ENCODE measurements around the gene UPF2.

The UPF2 gene

DNA sequence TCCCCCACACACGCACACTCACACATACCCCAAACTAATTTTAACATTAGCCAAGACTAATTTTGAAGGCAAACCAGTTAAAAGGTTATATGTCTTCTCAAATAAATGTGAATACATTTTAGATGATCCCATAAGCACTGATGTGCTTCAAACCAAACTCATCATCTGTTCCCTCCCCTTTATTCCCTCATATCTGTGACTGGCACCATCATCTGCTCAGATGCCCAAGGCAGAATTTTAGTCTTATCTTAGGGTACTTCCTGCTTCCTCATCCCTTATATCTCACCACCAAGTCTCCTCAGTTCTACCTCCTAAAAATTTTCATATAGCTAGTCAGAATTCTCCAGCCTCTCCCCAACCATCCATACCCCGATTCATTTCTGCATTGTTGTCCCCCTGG, 80.4 kb downstream of the UPF2 start:
- DNase-seq (ENCODE audit: low spot score) = no peak

DNA sequence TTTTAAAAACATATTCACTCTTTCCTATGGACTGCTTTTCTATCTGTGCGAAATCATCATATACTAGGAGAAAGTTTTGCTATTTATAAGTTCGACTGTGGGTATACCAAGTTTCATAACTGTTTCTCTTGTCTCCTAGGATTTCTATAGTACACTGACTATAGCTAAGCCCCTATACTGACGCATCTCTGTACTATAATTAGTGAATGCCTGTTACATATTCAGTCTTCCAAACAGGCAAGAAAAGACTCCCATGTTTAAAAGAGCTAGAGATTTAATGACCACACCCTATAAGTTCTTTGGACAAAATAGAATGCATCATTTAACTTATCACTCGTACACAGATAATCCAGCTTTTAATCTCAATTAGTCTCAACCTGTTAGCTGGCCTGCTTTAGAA, 80.8 kb downstream of the UPF2 start:
- DNase-seq (ENCODE audit: low spot score) = no peak

DNA sequence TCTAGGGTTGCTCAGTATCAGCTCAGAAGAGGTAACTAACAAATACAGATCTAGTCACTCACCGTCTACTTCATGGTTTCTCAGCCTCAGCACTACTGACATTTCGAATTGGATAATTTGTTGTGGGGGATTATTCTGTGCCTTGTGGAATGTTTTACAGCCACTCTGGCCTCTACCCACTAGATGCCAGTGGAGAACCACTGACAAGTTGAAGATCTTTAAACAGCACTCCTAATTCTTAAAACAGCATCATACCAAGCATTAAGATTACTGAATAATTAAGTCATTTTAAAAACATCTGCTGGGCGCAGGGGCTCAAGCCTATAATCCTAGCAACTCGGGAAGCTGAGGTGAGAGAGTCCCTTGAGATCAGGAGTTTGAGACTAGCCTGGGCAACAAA, 82.6 kb downstream of the UPF2 start:
- no peak for DNase-seq (ENCODE audit: low spot score)

DNA sequence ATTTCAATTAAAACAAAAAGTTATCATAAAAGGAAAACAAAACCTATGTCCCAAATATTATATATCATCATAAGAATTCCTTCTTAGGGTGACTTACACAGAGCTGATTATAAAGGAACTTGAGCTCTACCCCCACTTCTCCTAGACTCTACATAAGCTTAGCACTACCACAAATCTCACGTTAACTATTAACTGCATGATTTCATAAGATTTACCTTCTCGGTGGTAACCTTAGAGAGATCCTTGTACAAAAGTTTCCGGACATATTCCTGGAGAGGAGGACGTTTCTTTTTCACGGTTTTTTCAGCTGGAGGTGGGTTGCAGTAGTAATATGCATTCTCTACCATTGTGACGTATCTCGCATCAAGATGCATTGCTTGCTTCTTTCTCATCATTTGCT, 83.7 kb downstream of the UPF2 start:
- DNase-seq (ENCODE audit: low spot score) = no peak

DNA sequence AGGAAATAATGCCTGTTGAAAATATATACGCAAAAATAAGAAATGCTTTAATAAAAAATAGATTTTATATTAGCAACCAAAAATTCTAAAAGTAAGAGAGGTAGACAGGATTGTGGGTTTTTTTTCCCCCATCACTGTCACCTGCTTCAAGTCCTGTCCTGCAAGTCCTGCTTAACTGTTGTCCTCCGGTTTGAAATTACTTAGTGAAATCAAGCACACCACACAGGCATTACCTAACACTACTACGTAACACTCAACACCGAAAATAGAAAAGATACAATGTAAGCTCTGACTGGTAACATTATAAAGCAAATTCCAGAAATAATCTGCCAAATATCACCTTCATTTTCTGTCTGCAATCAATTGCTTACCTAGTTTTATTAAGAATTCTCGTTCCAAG, 90.9 kb downstream of the UPF2 start:
- no peak for DNase-seq (ENCODE audit: low spot score)

DNA sequence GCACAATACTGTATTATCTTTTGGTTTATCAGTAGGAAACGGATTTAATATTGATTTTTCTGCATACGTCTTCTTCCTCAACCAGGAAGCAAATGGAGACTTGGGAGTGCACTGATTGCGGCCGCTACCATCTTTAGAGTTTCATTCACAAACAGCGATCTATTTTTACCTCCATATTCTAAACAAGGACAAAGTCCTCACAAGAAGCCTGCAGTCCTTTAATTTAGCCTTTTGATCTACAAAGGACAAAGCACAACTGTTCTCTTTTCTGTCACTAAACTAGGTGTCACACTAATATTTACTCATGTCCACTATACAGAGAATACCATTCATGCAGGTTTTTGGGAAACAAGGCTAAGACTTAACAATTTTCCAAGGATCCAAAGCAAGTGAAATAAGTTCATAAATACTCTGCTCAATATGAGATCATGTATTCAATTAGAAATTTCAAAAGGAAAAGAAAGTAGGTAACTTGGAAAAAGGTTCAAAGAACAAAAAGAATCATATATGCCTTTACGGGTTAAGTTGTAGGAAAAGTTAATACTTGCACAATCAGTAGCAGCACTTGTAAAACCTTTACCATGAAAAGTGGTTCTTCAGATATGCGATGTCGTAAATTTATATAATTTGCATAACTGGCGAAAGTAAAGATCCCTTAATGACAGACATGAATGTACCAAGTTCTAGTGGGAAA, 92.1 kb downstream of the UPF2 start:
- DNase-seq (ENCODE audit: low spot score) = no peak

DNA sequence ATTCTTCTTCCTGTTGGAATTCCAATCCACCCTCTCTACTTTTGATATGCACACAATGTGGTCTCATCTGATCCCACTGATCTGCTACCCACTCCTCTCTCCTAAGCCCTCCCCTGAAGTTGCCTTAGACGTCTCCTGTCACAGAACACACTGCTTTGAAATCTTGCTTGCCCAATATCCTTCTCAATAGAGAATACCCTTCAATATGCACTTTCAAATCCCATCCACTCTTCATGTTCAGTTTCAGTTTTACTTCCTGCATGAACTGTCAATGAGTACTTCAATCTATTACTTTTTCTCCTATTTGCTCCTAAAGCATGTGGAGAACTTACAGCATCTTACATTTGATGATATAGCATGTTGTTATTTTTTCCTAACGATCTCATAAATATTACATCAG, 93.5 kb downstream of the UPF2 start:
- no peak for DNase-seq (ENCODE audit: low spot score)

DNA sequence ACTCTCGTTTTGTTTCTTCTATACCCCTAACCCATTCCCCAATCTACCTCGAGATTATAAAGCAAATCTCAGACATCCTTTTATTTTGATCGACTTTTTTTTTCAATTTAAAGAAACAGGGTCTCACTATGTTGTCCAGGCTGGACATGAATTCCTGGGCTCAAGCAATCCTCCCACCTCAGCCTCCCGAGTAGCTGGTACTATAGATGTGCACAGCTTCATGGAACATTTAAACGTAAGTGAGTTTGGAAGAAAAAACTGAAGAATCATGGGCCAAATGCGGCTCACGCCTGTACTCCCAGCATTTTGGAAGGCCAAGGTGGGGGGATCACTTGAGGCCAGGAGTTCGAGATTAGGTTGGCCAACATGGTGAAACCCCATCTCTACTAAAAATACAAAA, 96.0 kb downstream of the UPF2 start:
- DNase-seq (ENCODE audit: low spot score) = no peak

DNA sequence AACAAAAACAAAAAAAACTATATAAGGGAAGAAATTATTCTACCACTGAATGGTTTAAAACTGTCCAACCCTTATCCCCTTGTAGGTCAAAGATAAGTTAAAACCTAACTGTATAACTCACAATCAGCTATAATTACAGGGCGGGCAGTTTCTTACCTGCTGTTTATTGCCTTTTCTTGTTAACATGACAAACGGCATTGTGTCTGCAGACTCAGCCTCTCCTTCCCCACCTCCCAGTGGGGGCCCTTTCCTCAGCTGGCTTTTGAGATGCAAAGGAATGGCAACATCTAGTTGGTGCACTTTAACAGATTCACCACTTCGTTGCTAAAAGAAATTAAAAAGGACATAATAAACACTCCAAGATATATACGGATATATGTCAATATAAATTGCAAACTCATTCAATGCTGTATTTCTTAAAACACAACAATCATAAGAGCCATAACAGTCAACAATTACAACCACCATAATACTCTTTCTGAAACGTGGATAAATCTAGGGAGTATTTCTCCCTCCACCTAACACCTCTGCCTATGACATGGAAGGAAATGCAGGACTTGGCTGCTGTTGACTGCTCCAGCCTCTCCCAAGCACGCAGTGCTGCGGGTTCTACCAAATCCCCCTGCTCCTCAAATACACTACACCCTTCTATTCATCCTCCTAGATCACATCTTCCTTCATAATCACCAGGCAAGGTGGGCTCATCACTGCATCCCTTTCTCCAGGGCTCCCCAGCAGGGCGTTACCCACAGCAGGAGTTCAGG, 106.0 kb downstream of the UPF2 start:
- DNase-seq (ENCODE audit: low spot score) = no peak

DNA sequence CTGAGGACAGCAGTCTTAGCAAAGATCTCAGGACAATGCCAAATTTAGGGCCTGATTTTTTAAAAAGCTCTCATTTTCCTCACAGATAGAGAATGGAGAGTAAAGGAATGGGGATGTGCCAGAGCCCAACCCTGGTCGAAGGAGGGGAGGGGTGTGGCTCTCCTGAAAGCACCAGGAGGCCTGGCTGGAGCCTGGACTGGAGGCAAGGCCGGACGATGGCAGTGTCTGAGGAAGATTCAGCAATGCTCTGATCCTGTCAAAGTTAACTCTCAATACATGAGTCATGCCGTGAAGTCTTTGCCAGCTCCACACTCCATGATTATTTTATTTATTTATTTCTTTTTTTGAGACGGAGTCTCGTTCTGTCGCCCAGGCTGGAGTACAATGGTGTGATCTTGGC, 108.3 kb downstream of the UPF2 start:
- no peak for DNase-seq (ENCODE audit: low spot score)

DNA sequence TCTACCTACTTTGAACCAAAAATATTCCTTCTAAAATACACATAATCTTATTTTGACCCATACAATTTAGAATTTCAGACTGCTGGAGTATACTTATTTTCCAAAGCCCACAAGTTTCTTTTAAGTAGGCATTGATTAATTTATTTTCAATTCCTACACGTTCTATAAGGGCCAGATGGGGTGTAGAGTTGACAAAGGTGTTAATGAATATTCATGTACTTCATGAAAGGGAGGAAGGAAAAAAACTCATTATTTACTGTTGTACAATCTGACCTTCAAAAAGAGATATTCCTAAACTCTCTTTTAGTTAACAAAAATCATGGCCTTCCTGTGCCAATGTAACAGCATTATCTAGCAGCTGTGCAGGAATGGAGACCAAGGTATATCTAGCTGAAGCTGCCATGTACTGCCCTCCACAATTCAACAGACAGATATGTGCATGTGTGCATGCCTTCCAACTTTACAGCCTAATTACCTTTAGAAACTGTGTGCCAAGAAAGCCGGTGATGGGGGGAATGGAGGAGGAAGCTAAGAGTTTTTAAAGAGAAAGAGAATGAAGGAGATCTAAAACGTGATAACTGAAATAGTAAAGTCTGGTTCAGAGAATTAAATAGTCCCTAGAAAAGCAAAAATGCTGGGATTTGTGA, 108.9 kb downstream of the UPF2 start:
- DNase-seq (ENCODE audit: low spot score) = no peak

DNA sequence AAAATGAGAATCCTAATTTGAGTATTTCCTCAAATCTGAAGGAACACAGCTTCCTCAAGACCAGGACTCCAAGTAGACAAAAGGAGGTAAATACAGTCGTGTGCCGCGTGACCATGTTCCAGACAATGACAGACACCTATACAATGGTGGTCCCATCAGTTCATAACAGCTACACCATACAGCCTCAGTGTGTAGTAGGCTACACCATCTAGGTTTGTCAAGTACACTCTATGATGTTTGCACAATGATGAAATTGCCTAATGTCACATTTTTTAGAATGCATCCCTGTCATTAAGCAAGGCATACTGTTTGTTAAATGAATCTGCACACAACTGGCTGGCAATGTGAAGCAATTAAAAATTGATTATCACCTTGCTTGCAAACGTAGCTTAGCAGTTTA, 111.6 kb downstream of the UPF2 start:
- no peak for DNase-seq (ENCODE audit: low spot score)

DNA sequence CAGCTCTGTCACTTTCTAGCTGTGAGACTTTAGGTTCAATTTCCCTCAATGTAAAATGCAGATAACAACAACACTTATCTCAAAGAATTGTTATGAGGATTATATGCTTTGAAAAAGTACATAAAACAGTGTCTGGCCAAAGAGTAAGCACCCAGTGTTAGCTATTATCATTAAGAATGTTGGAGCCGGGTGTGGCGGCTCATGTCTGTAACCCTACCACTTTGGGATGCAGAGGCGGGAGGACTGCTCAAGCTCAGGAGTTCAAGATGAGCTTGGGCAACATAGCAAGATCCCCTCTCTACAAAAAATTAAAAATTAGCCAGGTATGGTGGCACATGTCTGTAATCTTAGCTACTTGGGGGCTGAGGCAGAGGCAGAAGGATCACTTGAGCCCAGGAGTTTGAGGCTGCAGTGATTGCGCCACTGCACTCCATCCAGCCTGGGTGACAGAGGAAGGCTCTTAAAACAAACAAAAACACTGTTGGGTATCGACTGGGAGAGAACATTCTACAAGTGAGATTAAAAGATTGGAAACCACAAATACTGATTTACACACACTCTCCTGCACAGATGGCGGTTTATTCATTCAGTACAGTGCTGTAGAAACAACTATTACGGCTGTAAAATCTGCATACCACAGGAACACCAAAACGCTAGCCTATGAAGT, 112.2 kb downstream of the UPF2 start:
- no peak for DNase-seq (ENCODE audit: low spot score)

DNA sequence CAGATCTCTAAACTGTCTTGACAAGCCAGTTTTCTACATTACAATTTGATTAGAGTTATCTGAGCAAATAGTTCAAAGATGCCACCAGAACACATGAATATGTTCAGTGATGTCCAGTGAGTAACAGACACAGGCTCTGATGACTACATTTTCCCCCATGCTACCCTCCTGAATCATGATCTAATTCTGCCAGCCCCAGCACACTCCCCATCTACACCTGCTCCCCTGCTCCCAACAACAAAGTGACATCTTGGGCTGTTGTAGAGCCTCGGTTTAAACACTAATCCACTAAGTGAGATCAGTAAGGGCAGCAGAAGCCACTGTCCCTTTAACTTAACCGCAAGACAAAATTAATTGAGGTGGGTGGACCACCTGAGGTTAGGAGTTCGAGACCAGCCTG, 114.9 kb downstream of the UPF2 start:
- DNase-seq (ENCODE audit: low spot score) = no peak

DNA sequence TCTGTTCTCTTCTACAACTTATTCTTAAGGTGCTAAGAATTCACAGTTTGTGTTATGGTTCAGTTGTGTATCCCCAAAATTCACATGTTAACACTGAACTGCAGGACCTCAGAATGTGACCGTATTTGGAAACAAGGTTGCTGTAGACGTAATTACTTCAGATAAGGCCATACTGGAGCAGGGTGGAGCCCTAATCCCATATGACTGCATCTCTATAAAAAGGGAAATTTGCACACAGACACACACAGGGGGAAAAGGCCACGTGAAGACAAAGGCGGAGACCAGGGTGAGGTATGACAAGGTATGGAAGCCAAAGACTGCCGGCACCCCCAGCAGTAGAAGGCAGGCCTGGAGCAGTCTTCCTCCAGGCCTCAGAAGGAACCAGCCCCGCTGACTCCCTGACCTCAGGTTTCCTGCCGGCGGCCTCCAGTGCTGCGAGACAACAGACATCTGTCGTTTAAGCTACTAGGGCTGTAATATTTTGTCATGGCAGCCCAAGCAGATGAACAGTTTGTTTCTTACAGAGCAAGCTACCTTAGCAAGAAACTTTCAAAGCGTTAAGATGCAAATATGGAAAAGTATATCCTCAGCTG, 120.7 kb downstream of the UPF2 start:
- DNase-seq (ENCODE audit: low spot score) = no peak

DNA sequence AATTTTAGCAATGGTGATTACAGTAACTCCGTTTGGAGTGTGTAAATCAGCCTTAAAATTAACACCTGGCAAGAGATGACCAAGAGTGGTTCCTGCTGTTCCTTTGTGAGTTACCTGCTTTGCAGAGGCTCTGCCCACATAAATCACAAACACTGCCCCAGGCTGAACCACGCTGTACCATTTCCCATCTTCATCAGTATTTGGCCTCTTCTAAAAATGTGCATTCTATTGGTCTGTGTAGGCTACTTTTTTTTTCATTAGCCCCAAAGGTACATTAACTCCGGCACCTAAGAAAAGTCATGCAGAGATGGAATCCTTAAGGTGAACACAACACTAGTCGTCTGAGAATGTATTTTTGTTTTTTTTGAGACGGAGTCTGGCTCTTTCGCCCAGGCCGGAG, 123.3 kb downstream of the UPF2 start:
- DNase-seq (ENCODE audit: low spot score) = no peak

DNA sequence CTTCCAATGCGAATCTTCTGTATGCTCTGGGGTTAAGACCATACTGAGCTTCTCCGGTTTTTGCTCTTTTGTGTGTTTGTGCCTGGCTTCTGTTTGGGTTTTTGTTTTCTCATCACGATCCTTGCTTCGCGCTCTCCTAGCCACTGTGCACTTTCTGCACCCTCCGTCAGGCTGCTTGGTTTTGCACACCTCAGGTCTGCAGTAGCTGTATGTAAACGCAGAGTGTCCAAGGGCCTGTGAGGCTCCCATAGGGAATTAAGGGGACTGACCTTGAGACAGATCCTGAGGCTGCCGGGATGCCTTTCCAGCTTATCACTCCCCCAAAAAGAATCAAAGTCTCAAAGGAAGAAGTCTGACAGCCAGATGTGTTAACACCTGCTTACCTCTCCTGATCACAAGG, 124.2 kb downstream of the UPF2 start:
- no peak for DNase-seq (ENCODE audit: low spot score)

DNA sequence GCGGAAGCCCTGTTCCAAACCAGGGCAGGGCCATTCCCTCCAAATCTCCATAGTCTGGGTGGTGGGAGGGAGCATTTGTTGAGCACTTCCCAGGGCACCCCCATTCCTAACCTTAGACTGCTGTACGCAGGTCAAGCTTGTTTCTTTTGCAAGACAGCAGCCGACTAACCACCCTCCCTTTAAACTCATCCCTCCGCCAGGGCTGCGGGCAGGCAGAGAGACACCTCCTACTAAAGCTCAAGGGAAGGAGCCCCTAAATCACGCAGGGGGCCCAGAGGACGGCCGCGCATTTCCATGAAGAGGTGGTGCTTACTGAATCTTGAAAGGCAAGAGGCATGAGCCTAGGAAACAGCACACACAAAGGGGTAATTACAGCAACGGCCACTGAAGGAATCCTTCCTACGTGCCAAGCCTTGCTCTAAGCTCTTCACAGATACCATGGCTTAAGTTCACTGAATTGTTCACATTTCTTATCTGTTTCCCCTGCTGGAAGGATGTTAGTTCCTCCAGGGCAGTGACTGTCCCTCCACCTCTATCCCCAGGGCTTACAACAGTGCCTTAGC, 129.4 kb downstream of the UPF2 start:
- no peak for DNase-seq (ENCODE audit: low spot score)

DNA sequence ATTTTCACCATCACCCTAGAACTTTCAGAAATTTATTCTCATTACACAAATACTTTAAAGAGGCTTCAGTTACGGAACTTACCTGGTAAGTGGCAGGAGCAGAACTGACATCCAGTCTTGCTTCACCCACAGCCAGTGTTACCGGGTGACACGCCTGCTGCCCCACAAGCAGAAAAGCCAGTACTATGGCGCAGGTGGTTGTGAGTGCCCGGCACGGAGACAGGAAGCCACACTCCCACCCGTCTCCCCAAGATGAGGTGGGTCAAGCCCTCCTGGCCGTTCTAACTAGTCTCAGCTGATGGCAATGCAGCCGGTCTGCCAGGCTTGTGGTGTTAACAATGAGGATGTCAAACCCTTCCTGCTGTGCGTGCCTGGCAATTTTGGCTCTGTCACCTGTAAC, 132.5 kb downstream of the UPF2 start:
- no peak for DNase-seq (ENCODE audit: low spot score)

DNA sequence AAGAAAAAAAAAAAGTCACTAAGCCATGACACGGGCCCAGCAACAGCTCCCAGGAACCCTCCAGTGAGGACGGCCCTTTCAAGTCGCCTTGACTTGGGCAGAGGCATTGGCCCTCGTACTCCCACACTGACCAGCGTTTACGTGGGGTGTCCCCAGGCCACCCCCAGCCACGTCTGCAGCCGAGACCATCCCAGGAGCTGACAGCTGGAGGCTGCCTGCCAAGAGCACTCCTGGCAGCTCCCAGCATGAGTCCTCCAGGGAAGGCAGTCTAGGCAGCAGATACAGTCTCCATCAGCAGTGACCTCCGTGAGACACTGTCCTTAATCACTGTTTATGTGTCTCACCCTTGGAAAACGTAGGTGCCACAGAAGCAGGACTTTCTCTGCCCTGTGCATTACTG, 133.0 kb downstream of the UPF2 start:
- no peak for DNase-seq (ENCODE audit: low spot score)

DNA sequence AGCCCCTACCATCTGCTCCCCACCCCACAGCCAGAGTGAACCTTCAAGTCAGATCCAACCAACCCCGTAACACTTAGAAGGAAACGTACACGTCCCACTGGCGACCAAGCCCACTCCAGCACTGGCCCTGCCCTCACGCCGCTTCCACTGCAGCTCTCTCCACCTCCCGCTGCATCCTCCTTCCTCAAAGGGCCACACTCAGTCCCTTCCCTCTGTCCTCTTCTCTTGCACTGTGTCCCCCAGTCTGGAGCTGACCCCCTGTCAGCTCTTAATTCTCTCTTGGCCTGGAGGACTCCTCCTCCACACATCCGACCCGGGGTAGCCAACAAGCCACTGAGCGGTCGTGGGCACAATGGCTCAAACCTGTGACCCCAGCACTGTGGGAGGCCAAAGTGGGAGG, 133.6 kb downstream of the UPF2 start:
- no peak for DNase-seq (ENCODE audit: low spot score)

DNA sequence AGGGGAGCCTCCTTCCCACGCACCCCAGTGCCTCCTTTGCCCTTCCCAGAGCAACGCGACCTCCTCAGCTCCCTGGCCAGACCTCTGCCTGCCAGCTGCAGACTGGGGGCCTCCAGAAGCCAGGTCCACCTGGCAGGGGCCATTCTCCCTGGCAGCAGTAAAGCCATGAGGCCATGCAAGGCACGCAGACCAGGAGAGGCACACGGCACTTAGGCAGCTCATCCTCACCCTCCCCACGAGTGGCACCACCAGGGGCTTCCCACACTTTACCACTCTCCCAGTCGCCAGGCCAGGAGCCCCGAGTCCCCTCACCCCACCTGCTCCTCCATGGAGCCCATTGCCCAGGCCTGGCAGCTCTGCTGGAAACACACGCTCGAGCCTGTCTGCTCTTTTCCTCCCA, 134.1 kb downstream of the UPF2 start:
- no peak for DNase-seq (ENCODE audit: low spot score)
